ENCODE measurements around the gene ADD3. TPM values are rescaled to one million over a fixed set of nuclear protein-coding genes. Genes with fewer than 3 reads are reported as not detected.

Gene ADD3
- total RNA-seq, 1 donor from 2014 or later, result 43.8 TPM

DNA sequence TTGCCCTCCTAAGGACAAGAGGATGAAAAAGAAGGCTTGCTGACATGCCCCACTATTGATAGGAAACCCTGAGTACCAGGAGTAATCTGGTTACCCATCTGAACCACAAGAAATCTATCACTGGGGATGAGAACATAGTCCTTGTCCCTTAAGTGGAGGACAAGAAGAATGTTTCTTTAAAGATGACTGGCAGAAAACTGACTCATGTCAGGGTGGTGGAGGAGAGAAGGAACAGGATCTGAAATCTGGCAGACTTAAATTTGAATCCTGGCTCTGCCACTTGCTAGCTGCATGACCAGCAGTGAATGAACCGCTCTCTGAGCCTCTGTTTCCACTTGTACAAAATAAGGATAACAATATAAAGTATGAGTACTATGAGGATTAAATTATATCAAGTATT is 45.5 kb upstream of the ADD3 start:
- no peak for TF ChIP-seq CTCF (conservative IDR thresholded peaks at IDR 0.05; ENCODE audit: low read depth, low read length)
- no peak overlapping the region for H3K4me3 ChIP-seq (ENCODE audit: low read depth, low read length)
- no peak for DNase-seq (ENCODE audit: low read depth)

DNA sequence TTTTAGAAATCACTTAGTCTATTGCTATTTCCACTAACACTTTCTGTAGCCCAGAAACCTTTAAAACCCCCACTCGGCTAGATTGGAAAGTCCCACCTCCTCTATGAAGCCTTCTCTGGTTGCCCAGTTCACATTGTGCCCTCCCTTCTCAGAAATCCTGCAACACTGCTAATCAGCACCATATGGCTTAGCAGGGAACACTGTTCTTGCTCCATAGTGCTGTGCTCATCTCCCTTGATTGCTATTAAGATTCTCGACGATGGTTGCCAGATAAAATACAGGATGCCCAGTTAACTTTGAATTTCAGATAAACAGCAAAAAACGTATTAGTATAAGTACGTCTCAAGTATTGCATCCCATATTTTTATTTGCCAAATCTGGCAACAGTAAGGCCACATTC is 44.3 kb upstream of the ADD3 start:
- no peak for DNase-seq (ENCODE audit: low read depth)
- no peak overlapping the region for H3K4me3 ChIP-seq (ENCODE audit: low read depth, low read length)
- TF ChIP-seq CTCF (conservative IDR thresholded peaks at IDR 0.05; ENCODE audit: low read depth, low read length), result no peak

DNA sequence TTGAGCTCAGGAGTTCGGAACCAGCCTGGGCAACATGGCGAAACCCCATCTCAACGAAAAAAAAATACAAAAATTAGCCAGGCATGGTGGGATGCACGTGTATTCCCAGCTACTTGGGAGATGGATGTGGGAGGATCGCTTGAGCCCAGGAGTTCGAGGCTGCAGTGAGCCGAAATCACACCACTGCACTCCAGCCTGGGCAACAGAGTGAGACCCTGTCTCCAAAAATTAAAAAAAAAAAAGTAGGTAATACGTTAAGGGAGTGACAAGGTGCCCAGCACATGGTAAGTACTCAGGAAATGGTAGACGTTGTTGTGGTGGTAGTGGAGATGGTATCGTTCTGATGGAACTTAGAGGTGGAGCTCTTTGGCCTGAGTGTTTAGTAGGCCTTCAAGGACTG is 43.5 kb upstream of the ADD3 start:
- no peak for DNase-seq (ENCODE audit: low read depth)
- TF ChIP-seq CTCF (conservative IDR thresholded peaks at IDR 0.05; ENCODE audit: low read depth, low read length), result no peak
- no peak overlapping the region for H3K4me3 ChIP-seq (ENCODE audit: low read depth, low read length)

GRCh38 chr10:109966961-109967738 is 40.6 kb upstream of the ADD3 start:
- no peak for DNase-seq (ENCODE audit: low read depth)
- no peak overlapping the region for H3K4me3 ChIP-seq (ENCODE audit: low read depth, low read length)
- no peak for TF ChIP-seq CTCF (conservative IDR thresholded peaks at IDR 0.05; ENCODE audit: low read depth, low read length)

GRCh38 chr10:109967739-109968088 is 40.1 kb upstream of the ADD3 start:
- H3K4me3 ChIP-seq (ENCODE audit: low read depth, low read length), result no peak overlapping the region
- DNase-seq (ENCODE audit: low read depth), result no peak
- TF ChIP-seq CTCF (conservative IDR thresholded peaks at IDR 0.05; ENCODE audit: low read depth, low read length), result no peak

DNA sequence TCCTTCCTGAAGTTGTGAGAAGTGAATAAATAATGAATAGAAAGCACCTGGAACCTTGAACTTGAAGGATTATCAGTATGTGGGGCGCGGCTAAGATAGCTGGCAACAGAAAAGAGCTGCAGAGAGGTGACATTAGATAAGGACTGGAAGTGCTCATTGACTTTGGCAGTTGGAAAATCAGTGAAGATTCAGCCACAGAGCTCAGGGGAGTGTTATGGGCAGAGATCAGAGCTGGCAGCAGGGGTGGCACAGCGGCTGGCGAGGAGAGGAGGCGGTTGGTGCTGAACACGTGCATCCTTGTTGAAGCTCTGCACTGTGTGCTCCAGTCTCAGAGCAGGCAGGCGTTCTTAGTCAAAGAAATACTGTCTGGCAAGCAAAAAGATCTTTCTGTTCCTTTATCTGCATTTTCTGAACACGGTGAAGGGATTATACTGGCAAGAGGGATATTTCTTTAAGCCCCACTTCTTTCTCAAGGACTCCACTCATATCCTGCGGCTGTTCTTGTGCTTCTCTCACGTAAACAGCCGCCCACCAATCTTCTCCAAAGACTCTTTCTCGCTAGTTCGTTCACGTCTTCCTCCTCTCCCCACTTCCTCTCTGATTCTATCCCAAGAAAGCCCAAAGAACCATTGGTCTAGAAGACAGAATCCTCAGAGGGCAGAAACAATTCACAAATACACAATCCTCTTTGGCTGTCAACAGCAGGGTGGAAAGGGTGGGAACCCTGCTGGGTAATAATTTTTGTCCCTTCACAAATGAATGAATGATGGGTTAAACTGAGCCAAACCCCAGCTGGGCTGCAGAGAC is 38.6 kb upstream of the ADD3 start:
- no peak for DNase-seq (ENCODE audit: low read depth)
- H3K4me3 ChIP-seq (ENCODE audit: low read depth, low read length), result no peak overlapping the region
- TF ChIP-seq CTCF (conservative IDR thresholded peaks at IDR 0.05; ENCODE audit: low read depth, low read length), result no peak

Data from epithelial cell of proximal tubule (primary cell).